ENCODE results near the gene MYZAP. TPM values are rescaled to one million over a fixed set of nuclear protein-coding genes. Genes with fewer than 3 reads are reported as not detected.

The MYZAP gene
- total and polyA plus RNA-seq, 3 experiments from 2014 or later = not detected

DNA sequence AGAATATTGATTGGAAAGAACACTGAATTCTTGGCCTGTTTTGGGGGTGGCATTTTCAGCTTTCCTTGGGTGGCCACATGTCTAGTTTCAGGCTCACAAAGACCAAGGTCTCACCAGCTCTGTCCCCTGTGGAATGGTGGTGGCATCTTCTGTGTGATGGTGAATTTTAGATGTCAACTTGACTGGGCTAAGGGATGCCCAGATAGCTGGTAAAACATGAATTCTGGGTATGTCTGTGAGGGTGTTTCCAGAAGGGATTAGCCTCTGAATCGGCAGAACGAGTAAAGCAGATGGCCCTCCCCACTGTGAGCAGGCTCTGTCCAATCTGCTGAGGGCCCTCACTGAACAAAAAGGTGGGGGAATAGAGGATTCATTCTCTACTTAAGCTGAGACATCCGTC is 34.4 kb upstream of the MYZAP start:
- no peaks in the 10 kb centered on the region for H3K27me3 ChIP-seq (ENCODE audit: insufficient read depth, low read length, poor library complexity, severe bottlenecking)
- no peaks in the 10 kb centered on the region for H3K36me3 Mint-ChIP-seq
- H3K36me3 ChIP-seq (ENCODE audit: insufficient read depth, low read length) = no peaks in the 10 kb centered on the region
- no peaks in the 10 kb centered on the region for H3K9me3 Mint-ChIP-seq
- ChIA-PET CTCF (no interaction called here), POLR2A (no interaction called here)
- H3K27me3 Mint-ChIP-seq = peaks cover 10 to 29% of the 10 kb centered on the region in 2 donors
- H3K27ac Mint-ChIP-seq = peak overlapping the region in 1 of 8 donors; percentile 87
- H3K4me3 ChIP-seq (ENCODE audit: low read length) = no peak overlapping the region
- no peak overlapping the region for H3K27ac ChIP-seq (ENCODE audit: low read depth, low read length)
- no peak for DNase-seq
- no peak overlapping the region for H3K4me3 Mint-ChIP-seq
- H3K4me1 Mint-ChIP-seq = peaks cover 4 to 7% (median 7%) of the 10 kb centered on the region in 3 donors
- peaks cover 6% of the 10 kb centered on the region for H3K4me1 ChIP-seq (ENCODE audit: insufficient read depth, low read length)
- H3K9me3 ChIP-seq (ENCODE audit: low read length) = no peaks in the 10 kb centered on the region

DNA sequence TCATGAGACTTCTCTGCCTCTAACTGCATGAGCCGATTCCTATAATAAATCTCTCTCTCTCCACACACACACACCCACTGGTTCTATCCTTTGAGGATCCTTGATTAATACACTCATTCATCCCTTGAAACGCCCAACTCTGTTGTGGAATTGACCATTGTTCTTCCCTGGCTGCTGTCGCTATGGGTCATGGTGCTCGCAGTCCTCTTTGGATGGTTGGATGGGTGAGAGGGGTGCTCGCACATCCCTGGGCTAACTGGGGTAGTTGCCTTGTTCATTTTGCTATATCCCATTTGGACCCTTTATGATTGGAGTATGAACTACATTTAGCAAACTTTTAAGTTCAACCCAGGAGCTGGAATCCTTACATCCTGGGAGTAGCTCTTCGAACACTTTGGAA is 33.9 kb upstream of the MYZAP start:
- H3K4me3 Mint-ChIP-seq = no peak overlapping the region
- CTCF ChIA-PET = no interaction called here

DNA sequence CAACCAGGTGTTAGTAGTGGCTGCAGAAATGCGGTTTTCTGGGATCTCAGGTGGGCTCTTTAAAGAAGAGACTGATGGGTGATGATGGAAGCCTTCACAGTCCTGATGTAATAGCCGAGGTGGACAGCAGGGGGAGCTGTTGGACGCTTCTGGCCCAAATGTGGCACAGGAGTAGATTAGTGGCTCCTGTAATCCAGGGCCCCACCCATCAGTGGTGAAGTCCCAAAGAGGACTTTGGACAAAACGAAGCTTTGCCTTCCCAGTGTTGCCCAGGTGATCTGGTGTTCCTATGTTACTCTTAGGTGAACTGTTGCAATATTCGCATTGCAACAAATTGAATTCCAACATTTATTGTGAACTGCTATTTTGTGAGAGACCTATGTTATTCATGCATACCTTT is 31.8 kb upstream of the MYZAP start:
- CTCF ChIA-PET = interaction anchor here (0.5 to 2.0 kb wide), 9 partner anchors 9 to 1970 kb away, joined by 3 to 6 read pairs (median 4); no protein-coding TSS in a partner anchor
- Histone ChIP-seq H3K4me1 (ENCODE audit: insufficient read depth, low read length) (peaks cover 6% of the 10 kb centered on the region), H3K27me3 (ENCODE audit: insufficient read depth, low read length, poor library complexity, severe bottlenecking) (no peaks in the 10 kb centered on the region), H3K9me3 (ENCODE audit: low read length) (no peaks in the 10 kb centered on the region), H3K27ac (ENCODE audit: low read depth, low read length) (no peak overlapping the region), H3K4me3 (ENCODE audit: low read length) (no peak overlapping the region), H3K36me3 (ENCODE audit: insufficient read depth, low read length) (no peaks in the 10 kb centered on the region)
- H3K9me3 Mint-ChIP-seq = no peaks in the 10 kb centered on the region
- H3K27me3 Mint-ChIP-seq = peaks cover 10 to 27% of the 10 kb centered on the region in 2 donors
- POLR2A ChIA-PET = no interaction called here
- peak; percentile 16 to 64 (median 31) for DNase-seq
- H3K36me3 Mint-ChIP-seq = no peaks in the 10 kb centered on the region
- H3K4me1 Mint-ChIP-seq = peaks cover 7 to 22% (median 18%) of the 10 kb centered on the region in 3 donors
- H3K4me3 Mint-ChIP-seq = no peak overlapping the region
- H3K27ac Mint-ChIP-seq = no peak overlapping the region

More for the DNA sequence above, 33.9 kb upstream of the MYZAP start:
- Mint-ChIP-seq H3K27ac (no peak overlapping the region), H3K9me3 (no peaks in the 10 kb centered on the region), H3K36me3 (no peaks in the 10 kb centered on the region), H3K27me3 (peaks cover 10 to 30% of the 10 kb centered on the region in 2 donors), H3K4me1 (peaks cover 5 to 13% (median 10%) of the 10 kb centered on the region in 3 donors)
- Histone ChIP-seq H3K27ac (ENCODE audit: low read depth, low read length) (no peak overlapping the region), H3K9me3 (ENCODE audit: low read length) (no peaks in the 10 kb centered on the region), H3K4me1 (ENCODE audit: insufficient read depth, low read length) (peaks cover 6% of the 10 kb centered on the region), H3K27me3 (ENCODE audit: insufficient read depth, low read length, poor library complexity, severe bottlenecking) (no peaks in the 10 kb centered on the region), H3K36me3 (ENCODE audit: insufficient read depth, low read length) (no peaks in the 10 kb centered on the region), H3K4me3 (ENCODE audit: low read length) (no peak overlapping the region)
- POLR2A ChIA-PET = no interaction called here
- DNase-seq = no peak

DNA sequence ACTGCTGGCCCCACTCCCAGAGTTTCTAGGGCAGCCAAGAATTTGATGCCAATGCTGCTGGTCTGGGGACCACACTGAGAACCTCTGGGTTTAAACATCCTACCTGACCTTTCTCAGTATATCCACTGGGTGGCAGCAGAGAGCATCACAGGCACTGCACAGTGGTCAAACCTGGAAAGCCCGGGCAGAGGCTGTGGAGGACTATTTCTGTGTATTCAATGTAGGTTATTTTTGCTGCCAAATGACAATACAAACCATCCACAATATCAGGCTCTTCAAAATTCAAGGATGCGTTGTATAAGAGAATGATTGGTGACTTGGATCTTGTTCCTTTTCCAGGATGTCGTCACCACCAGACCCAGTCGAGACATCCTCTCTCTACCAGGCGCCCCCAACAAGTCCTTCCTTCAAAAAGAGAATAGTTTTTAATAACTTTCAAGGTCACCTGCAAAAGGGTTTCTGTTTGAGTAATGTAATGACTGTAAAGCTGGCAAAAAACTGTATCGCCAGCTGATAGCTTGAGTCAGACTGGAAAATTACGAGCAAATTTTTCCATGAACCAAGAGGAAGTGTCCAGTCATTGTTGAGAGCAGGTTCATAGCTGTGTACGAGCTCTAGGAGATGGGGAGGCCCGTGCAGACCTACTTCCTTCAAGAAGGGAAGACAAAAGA is 30.5 kb upstream of the MYZAP start:
- H3K4me1 ChIP-seq (ENCODE audit: insufficient read depth, low read length) = peaks cover 17% of the 10 kb centered on the region
- ChIA-PET POLR2A (no interaction called here), CTCF (interaction anchor here (0.7 to 2.0 kb wide), 8 partner anchors 11 to 299 kb away, joined by 3 to 6 read pairs (median 3); no protein-coding TSS in a partner anchor)
- H3K36me3 ChIP-seq (ENCODE audit: insufficient read depth, low read length) = no peaks in the 10 kb centered on the region
- Mint-ChIP-seq H3K27me3 (peaks cover 10 to 31% of the 10 kb centered on the region in 2 donors), H3K4me1 (peaks cover 16 to 34% (median 27%) of the 10 kb centered on the region in 3 donors), H3K4me3 (peak overlapping the region in 1 of 7 donors; percentile 42), H3K27ac (peak overlapping the region in 1 of 8 donors; percentile 26), H3K9me3 (no peaks in the 10 kb centered on the region), H3K36me3 (no peaks in the 10 kb centered on the region)
- no peaks in the 10 kb centered on the region for H3K9me3 ChIP-seq (ENCODE audit: low read length)
- no peaks in the 10 kb centered on the region for H3K27me3 ChIP-seq (ENCODE audit: insufficient read depth, low read length, poor library complexity, severe bottlenecking)
- DNase-seq = peak; percentile 27 to 66 (median 49)
- H3K27ac ChIP-seq (ENCODE audit: low read depth, low read length) = no peak overlapping the region
- H3K4me3 ChIP-seq (ENCODE audit: low read length) = no peak overlapping the region

DNA sequence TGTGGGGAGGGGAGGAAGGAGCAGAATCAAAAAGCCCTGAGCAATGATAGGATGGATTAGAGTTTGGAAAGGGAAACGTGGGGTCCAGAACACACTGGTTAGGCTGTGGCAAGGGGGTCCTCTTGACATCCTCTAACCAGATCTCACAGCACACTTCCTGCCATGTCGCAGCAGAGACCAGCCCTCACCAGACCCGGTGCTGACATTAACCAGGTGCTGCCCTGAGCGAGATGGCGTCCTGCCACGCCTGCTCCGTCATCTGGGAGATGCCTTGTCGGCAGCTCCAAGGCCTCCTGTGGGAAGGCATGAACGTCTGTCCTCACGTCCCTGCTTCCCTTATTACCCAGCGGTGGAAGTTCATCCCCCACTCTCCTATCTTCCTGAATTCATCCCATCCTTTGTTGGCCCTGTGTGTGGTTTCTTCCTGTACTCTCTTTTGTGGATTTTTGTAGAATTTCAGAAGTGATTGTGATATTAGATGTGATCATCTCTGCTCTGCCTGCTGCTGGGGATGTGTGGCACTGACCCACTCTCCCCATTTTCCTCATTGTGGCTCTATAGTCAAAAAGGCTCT is 29.4 kb upstream of the MYZAP start:
- H3K27ac Mint-ChIP-seq = no peak overlapping the region
- Histone ChIP-seq H3K9me3 (ENCODE audit: low read length) (no peaks in the 10 kb centered on the region), H3K36me3 (ENCODE audit: insufficient read depth, low read length) (no peaks in the 10 kb centered on the region), H3K4me3 (ENCODE audit: low read length) (no peak overlapping the region), H3K27ac (ENCODE audit: low read depth, low read length) (no peak overlapping the region), H3K4me1 (ENCODE audit: insufficient read depth, low read length) (peaks cover 17% of the 10 kb centered on the region), H3K27me3 (ENCODE audit: insufficient read depth, low read length, poor library complexity, severe bottlenecking) (no peaks in the 10 kb centered on the region)
- peaks cover 18 to 38% (median 27%) of the 10 kb centered on the region in 3 donors for H3K4me1 Mint-ChIP-seq
- H3K36me3 Mint-ChIP-seq = no peaks in the 10 kb centered on the region
- CTCF ChIA-PET = no interaction called here
- H3K4me3 Mint-ChIP-seq = no peak overlapping the region
- no peak for DNase-seq
- POLR2A ChIA-PET = no interaction called here
- H3K9me3 Mint-ChIP-seq = no peaks in the 10 kb centered on the region
- peaks cover 11 to 35% of the 10 kb centered on the region in 2 donors for H3K27me3 Mint-ChIP-seq

- Mint-ChIP-seq H3K9me3 (no peaks in the 10 kb centered on the region), H3K4me3 (no peak overlapping the region), H3K27me3 (peaks cover 17 to 41% of the 10 kb centered on the region in 2 donors), H3K36me3 (no peaks in the 10 kb centered on the region), H3K4me1 (peaks cover 18 to 38% (median 27%) of the 10 kb centered on the region in 3 donors), H3K27ac (no peak overlapping the region)
- H3K27me3 ChIP-seq (ENCODE audit: insufficient read depth, low read length, poor library complexity, severe bottlenecking) = no peaks in the 10 kb centered on the region
- ChIA-PET CTCF (no interaction called here), POLR2A (no interaction called here)
- H3K4me1 ChIP-seq (ENCODE audit: insufficient read depth, low read length) = peaks cover 17% of the 10 kb centered on the region
- no peak overlapping the region for H3K4me3 ChIP-seq (ENCODE audit: low read length)
- H3K9me3 ChIP-seq (ENCODE audit: low read length) = no peaks in the 10 kb centered on the region
- no peak for DNase-seq
- H3K27ac ChIP-seq (ENCODE audit: low read depth, low read length) = no peak overlapping the region
- H3K36me3 ChIP-seq (ENCODE audit: insufficient read depth, low read length) = no peaks in the 10 kb centered on the region
Observed at GRCh38 chr15:57563416-57563815, 28.3 kb upstream of the MYZAP start.

- DNase-seq = peak in 3 of 5 donors; percentile 7 to 32 (median 29)
- Mint-ChIP-seq H3K27ac (peak overlapping the region in 4 of 8 donors; percentile 8 to 50 (median 26)), H3K4me3 (peak overlapping the region in 2 of 7 donors; percentile 9 to 28), H3K4me1 (peaks cover 18 to 38% (median 27%) of the 10 kb centered on the region in 3 donors), H3K27me3 (peaks cover 16 to 51% of the 10 kb centered on the region in 2 donors), H3K9me3 (no peaks in the 10 kb centered on the region), H3K36me3 (no peaks in the 10 kb centered on the region)
- ChIA-PET POLR2A (no interaction called here), CTCF (no interaction called here)
- H3K4me3 ChIP-seq (ENCODE audit: low read length) = peak overlapping the region; percentile 14
- H3K36me3 ChIP-seq (ENCODE audit: insufficient read depth, low read length) = no peaks in the 10 kb centered on the region
- H3K9me3 ChIP-seq (ENCODE audit: low read length) = no peaks in the 10 kb centered on the region
- no peaks in the 10 kb centered on the region for H3K27me3 ChIP-seq (ENCODE audit: insufficient read depth, low read length, poor library complexity, severe bottlenecking)
- no peak overlapping the region for H3K27ac ChIP-seq (ENCODE audit: low read depth, low read length)
- peaks cover 17% of the 10 kb centered on the region for H3K4me1 ChIP-seq (ENCODE audit: insufficient read depth, low read length)
Observed at GRCh38 chr15:57565311-57565710, 26.4 kb upstream of the MYZAP start.

- Mint-ChIP-seq H3K4me1 (peaks cover 14 to 33% (median 20%) of the 10 kb centered on the region in 3 donors), H3K9me3 (no peaks in the 10 kb centered on the region)
Observed at GRCh38 chr15:57566834-57567233, 24.9 kb upstream of the MYZAP start.

More at GRCh38 chr15:57566834-57567233, 24.9 kb upstream of the MYZAP start:
- H3K27me3 Mint-ChIP-seq = peaks cover 13 to 56% of the 10 kb centered on the region in 2 donors
- no peak for DNase-seq
- H3K27ac ChIP-seq (ENCODE audit: low read depth, low read length) = no peak overlapping the region
- POLR2A ChIA-PET = no interaction called here
- H3K4me3 Mint-ChIP-seq = no peak overlapping the region
- H3K4me3 ChIP-seq (ENCODE audit: low read length) = no peak overlapping the region
- H3K4me1 ChIP-seq (ENCODE audit: insufficient read depth, low read length) = peaks cover 12% of the 10 kb centered on the region
- H3K9me3 ChIP-seq (ENCODE audit: low read length) = no peaks in the 10 kb centered on the region
- no peak overlapping the region for H3K27ac Mint-ChIP-seq
- CTCF ChIA-PET = no interaction called here
- H3K36me3 ChIP-seq (ENCODE audit: insufficient read depth, low read length) = no peaks in the 10 kb centered on the region
- H3K36me3 Mint-ChIP-seq = no peaks in the 10 kb centered on the region
- no peaks in the 10 kb centered on the region for H3K27me3 ChIP-seq (ENCODE audit: insufficient read depth, low read length, poor library complexity, severe bottlenecking)
